HG02798 (cell line): ENCODE results near the gene TMEM123.
A peak's percentile ranks its signal among the peaks of the same experiment; 100 is the strongest.

Source experiments
- ATAC-seq: cut with Tn5 transposase; IDR thresholded peaks from one replicate; pipeline ENCODE4 v1.9.1; 2021; ENCODE audit warnings: mild to moderate bottlenecking; ENCODE audit not compliant: unreplicated experiment, poor library complexity

TMEM123 gene

DNA sequence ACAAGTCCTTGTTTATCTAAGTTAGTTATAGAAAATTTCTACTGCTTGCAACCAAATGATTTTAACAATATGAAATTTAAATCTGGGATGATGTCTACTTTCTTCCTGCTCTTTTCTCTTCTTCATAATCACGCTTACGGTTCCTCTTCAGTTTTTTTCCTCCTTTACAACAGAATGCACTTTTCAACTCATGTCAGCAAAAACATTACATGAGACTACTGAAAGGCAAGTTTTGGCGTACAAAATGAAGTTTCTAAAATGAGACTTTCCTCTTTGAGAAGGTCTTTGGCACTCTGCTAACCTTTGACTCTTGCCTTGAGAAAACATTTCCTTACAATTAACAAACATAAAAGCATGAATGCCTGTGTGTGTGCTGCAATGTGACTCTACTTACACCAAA is 23.3 kb downstream of the TMEM123 start:
- ATAC-seq, result no peak

DNA sequence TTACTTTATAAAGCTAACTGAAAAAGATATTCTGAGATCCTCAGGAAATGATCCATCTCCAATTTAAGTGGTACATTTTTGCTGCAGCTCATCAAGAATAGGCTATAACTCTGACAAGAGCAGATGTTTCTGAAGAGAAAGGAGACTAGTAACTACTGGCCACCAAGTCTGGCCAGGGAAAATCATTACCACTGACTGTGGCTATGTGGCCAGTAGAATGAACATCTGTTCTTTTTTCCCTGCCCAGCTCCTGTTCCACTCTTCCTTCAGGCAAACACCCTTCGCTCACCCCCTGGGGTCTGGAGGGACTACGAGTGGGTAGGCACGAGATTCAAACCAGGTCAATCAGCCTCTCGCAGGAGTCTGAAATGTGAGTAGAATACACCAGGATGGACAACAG is 23.9 kb downstream of the TMEM123 start:
- no peak for ATAC-seq

DNA sequence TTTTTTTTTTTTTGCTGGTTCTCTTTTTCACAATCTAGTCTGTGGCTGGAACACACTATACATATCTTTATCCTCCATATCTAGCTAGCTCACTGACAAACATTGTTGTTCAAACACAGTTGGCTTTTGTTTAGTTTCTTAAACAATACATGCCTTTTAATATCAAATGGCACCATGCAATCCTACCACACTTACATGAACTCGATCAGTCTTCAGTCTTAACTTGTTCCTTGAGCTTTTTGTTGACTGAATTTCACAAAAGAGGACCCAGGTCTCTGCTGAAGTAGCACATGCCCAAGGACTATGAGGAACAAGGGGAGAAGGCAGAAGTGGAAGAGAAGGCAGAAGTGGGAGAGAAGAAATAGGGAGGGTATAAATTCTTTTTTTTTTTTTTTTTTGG is 25.5 kb downstream of the TMEM123 start:
- no peak for ATAC-seq

DNA sequence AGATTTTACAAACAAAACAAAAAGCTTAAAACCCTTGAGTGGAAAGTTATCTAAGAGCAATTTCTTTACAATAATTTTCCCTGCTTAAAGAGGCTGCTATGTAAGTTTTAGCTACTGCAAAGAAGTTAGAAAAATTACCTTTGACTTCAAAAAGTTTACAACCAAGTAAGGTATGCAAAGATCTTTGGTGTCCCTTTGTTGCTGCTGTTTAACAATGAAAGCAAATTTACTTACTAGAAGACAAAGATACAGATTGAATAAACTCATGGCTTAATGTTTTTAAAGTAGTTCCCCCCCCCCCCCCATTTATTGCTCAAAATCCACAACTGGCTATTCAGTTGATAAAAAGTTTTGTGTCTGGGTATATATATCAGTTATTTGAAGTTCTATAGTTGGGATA is 26.0 kb downstream of the TMEM123 start:
- no peak for ATAC-seq

DNA sequence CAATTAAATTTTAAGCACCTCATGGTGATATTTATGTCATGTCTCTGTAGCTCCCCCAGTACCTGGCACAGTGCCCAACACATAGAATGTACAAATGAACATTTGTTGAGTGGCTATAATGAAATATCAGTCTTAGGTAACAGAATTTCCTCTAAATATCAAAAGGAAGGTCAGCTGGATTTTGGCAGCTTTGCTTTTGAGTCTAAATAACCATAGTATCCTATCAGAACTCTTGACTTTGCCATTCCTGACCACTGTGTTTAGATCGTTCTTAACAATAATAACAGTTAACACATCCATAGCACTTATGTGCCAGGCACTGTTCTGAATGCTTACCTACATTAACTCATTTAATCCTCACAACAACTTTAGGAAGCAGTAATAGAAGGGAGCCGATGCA is 26.6 kb downstream of the TMEM123 start:
- ATAC-seq, result no peak

DNA sequence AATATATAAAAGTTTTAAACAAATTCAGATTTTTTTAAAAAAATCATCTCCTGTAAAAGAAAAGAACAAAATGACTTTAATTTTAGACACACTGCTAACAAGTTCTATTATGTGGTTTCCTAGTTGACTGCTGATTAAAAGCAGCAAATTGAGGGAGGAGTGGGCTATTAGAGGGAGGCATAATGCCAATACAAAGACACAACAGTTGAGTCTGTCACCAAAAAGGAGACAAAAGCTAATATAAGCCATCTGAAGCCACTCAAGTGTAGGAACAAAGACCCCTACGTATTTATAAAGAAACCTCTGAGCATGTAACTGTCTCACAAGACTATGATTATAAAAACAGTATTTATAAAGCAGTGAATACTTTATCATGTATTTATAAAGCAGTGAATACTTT is 28.6 kb downstream of the TMEM123 start:
- ATAC-seq, result no peak

DNA sequence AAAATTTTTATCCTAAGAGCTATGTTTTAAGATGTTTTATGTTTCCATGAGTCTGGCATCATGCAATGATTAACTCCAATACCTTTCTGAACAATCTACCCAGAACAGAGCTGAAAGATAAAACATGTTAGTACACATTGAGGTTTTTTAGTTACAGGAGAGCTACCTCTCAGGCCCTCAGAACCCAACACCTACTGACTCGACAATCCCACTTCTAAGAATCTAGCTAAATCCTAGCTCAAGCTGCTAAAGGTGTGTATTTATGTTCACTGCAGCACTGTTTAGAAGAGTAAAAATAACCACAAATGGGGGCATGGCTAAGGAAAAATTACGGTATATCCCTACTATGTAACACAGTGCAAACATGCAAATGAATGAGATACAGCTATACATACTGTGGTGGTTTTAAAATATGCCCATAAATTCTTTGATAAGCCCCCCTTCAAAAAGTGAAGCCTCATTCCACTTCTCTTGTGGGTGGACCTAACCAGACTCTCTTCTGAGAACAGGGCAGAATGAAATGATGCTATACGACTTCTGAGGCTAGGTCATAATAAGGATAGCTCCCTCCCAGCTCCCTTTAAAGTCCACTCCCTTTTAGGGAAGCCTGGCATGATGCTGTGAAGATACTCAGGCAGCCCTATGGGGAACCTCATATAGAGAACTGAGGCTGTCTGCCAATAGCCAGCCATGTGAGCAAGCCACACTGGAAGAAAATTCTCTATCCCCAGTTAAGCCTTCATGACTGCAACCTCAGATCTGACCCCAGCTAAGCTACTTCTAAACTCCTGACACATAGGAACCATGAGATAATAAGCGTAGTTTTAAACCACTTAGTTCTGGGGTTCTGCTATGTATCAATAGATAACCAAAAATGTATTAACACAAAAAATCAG is 29.5 kb downstream of the TMEM123 start:
- no peak for ATAC-seq

DNA sequence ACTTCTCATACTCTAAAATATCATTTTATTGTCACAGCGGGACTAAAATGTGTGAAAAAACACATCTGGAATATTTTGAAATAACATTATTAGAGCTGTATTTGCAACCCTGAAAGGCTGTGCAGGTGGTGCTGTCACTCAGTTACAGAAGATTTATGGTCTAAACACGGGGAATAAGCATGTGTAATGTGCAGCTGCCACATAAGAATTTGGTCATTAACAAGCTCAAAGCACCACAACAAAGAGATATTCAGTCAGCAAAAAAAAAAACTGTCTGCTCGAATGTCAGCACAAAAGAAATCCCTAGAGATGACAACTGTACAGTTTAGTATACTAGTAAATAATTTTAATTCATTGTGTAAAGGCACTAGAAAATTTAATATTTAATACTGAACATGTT is 31.3 kb downstream of the TMEM123 start:
- ATAC-seq, result no peak

DNA sequence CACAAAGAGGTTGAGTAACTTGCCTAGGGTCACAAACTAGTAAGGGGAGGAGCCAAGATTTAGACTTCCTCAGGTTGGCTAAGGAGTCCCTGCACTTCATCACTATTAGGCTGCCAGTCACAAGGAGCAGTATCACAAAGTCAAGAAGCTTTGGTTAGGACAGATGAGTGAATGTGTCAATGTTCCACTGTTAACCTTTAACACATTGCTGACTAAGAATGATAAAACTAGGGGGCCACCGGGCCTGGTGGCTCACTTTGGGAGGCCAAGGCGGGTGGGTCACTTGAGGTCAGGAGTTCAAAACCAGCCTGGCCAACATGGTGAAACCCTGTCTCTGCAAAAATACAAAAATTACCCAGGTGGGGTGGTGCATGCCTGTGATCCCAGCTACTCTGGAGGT is 32.0 kb downstream of the TMEM123 start:
- ATAC-seq, result peak; percentile 81

DNA sequence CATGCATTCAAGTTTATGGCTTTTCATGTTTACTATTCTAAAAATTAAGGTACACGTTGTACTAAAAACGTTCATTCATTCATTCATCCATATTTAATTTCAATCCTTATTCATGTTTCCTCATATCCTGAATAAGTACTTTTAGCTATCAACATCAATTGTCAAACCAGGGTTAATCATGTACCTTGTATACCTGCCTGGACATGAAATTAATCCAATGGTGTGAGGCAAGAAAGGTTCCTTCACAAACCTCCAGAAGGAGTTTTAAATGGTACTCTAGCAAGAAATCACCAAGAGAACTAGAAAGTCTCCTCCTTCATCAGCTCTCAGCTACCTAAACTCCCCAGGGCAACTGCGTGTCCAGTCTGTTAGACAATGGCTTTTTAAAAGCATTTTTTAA is 33.4 kb downstream of the TMEM123 start:
- ATAC-seq, result no peak

DNA sequence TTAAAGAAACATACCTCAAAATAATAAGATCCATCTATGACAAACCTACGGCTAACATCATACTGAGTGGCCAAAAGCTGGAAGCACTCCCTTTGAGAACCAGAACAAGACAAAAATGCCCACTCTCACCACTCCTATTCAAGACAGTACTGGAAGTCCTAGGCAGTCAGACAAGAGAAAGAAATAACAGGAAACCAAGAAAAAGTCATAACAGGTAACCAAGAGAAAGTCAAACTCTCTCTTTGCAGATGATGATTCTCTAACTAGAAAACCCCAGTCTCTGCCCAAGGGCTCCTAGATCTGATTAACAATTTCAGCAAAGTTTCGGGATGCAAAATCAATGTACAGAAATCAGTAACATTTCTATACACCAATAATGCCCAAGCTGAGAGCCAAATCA is 35.6 kb downstream of the TMEM123 start:
- ATAC-seq, result no peak

DNA sequence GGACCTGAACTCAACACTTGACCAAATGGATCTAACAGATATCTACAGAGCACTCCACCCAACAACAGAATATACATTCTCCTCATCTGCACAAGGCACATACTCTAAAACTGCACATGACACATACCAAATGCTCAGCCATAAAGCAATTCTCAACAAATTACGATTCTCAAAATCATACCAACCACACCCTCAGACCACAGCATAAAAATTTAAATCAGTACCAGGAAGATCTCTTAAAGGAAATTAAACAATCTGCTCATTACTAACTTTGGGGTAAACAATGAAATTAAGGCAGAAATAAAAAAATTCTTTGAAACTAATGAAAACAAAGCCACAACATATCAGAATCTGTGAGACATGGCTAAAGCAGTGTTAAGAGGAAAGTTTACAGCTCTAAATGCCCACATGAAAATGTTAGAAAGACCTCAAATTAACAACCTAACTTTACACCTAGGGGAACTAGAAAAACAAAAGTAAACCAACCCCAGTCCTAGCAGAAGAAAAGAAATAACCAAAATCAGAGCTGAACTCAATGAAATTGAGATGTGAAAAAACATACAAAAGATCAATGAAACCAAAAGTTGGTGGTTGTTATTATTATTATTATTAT is 37.2 kb downstream of the TMEM123 start:
- no peak for ATAC-seq

DNA sequence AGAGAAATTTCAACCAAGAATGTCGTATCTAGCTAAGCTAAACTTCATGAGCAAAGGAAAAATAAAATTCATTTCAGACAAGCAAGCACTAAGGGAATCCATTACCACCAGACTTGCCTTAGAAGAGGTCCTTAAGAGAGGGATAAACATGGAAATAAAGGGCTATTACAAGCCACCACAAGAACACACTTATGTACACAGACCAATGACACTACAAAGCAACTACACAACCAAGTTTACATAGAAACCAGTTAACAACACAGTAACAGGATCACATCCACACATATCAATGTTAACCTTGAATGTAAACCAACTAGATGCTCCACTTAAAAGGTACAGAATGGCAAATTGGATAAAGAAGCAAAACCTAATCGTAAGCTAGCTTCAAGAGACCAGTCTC is 38.0 kb downstream of the TMEM123 start:
- ATAC-seq, result no peak

DNA sequence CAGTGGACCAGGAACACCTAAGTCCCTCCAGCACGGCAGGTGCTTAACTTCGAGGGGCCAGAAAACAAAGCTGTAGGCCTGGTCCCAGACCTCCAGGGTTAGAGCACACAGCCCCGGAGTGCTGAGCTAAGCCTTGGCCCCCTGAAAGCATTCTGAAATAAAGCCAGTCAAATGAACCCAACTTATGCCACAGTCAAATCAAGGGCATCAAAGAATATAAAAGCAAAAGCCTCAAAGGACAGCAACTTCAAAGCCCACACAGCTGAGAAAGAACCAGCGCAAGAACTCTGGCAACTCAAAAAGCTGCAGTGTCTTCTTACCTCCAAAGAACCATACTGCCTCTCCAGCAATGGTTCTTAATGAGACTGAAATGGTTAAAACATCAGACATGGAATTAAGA is 39.1 kb downstream of the TMEM123 start:
- ATAC-seq, result no peak

DNA sequence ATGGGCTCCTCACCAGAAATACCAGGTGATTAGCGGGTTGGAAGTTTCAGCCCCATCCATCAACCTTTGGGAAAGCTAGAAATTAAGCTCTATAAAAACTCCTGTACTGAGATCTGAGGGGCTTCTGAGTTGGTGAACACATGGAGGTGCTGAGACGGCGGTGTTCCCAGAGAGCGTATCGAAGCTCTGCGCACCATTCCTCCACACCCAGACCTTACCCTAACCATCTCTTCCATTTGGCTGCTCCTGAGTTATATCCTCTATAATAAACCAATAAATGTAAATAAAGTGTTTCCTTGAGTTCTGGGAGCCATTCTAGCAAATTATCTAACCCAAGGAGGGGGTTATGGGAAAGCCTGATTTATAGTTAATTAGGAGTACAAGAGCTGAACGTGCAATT is 41.4 kb downstream of the TMEM123 start:
- ATAC-seq, result no peak

DNA sequence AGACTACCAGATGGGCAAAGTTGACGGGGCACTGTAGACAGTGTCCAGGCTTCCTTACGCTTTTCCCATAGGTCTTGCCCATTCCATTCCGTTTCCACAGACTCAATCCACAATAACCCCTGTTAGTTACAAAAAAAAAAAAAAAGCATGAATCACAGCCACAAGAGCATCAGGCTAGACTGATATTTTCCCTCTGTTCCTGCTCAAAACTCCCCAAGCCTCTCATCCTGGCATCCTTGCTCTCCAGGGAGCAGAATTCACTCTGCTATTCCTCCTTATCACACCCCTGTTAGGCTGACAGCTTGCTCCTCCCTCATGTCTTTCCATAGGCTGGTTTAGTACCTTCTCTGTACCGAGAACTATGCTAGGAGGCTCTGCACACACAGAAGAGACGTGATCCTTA is 42.2 kb downstream of the TMEM123 start:
- ATAC-seq, result no peak

DNA sequence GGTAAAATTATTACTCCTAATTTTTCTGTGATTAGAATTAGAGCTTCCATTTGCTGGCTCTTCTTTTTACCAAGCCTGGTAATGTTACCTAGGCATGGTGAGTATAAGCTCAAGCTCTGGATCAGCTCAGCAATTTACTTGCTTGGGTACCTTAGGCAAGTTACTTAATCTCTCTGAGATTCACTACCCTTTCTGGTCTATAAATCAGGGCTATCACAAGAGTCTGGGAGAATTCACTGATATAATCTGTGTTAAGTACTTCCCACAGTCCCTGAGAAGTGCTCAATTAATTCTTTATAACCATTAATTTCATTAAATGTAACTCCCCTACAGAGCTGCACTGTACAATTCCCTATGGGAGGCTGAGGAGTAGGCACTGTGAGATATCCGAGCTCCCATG is 44.2 kb downstream of the TMEM123 start:
- no peak for ATAC-seq

DNA sequence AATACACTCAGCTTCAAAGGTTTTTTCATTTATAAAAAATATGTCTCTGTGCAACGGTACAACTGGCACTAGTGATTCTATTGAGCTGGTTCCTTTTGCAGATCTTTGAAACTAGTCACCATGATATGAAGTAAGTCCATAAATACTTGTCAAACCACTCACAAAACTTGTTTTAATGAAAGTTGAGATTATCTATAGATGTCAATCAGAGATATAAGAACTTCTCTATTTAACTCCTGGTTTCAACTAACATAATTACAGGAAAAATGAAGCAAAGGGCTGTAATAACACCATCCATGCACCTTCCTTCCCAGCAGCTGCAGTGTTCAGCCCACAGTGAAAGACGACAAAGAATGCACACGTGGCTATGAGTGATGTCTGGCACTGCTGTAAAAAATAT is 44.7 kb downstream of the TMEM123 start:
- no peak for ATAC-seq

DNA sequence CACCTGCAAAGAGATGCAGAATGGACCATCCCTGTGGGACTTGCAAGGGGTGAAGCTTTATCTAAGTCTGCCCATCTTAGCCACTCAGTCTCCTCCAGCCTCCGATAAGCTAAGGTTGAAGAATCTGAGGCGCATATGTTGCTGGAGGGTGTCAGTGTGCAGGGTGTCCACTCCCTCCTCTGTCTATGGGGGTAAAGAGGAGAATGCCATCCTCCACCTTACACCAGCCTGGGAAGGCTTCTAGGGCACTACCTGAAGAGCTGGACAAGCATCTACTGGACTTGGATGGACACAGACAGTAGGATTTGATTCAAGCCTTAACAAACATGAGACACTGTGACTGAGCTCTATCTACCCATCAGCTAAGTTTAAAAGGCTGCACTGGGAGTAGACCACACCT is 46.5 kb downstream of the TMEM123 start:
- no peak for ATAC-seq

DNA sequence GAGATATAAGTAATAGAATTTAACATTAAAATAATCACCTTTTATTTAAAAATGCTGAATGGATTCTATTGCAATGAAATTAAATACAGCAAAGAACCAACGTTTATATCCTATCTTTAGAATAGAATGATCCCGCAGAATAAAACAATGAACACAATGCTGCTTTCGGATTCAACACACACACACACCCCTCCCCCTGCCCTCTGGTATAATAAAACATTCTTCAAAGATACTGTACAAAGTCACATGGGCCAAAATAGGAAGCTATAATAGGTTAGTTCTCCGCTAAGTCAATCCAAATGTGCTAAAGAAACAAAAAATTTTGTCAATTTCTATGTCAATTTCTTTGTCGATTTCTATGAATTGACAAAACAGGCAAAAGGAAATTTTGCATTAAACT is 47.1 kb downstream of the TMEM123 start:
- no peak for ATAC-seq

DNA sequence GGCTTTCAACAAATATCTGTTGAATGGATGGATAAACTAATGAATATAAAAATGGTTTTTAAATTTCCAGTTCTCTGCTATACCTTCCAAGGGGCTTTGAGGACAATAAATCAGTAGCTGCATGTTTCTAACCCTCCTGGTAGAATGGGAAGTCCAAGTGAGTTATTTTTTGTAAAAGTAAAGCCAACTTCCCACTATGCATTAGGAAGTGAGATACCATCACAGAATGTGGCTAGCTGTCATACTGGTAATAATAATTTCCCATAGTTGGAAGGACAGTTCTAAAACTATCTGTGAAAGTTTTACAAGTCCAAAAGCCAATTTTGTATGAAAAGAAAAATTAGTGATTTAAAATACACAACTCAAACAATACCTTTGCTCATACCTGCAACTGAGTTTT is 50.0 kb downstream of the TMEM123 start:
- no peak for ATAC-seq

DNA sequence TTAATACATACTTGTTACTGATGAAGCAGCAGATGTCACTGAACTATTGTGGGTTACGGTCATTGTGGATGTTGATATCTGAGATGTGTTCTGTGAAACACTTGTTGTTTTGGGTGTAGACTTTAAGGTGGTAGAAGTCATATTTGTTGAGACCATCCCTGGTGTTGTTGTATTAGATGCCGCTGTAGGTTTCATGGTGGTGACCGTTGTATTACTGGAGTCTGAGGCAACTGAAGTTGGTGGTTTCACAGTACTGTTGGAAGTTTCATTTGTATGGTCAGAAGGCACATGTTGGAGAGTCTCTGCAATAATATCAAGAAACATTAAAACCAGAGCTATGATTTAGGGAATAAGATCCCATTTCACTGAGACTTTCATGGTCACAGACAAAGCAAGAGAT is 50.7 kb downstream of the TMEM123 start:
- no peak for ATAC-seq
